HG03378 (cell line): ENCODE measurements around the gene CYTH1.

Source experiments
- ATAC-seq: cut with Tn5 transposase; IDR thresholded peaks from one replicate; pipeline ENCODE4 v1.9.1; 2021; ENCODE audit warnings: mild to moderate bottlenecking, moderate library complexity; ENCODE audit not compliant: unreplicated experiment

Gene CYTH1

GRCh38 chr17:78738278-78738677 is 43.8 kb downstream of the CYTH1 start:
- no peak for ATAC-seq

- no peak for ATAC-seq
Measured at GRCh38 chr17:78737332-78737731, 44.7 kb downstream of the CYTH1 start.

- ATAC-seq = no peak
Measured at GRCh38 chr17:78736526-78737079, 45.5 kb downstream of the CYTH1 start.

- no peak for ATAC-seq
Measured at GRCh38 chr17:78735832-78736525, 46.1 kb downstream of the CYTH1 start.

- no peak for ATAC-seq
Measured at GRCh38 chr17:78734793-78735641, 47.1 kb downstream of the CYTH1 start.

- no peak for ATAC-seq
Measured at GRCh38 chr17:78732354-78732753, 49.7 kb downstream of the CYTH1 start.

GRCh38 chr17:78731904-78732303 is 50.2 kb downstream of the CYTH1 start:
- ATAC-seq = no peak

- ATAC-seq = no peak
Measured at GRCh38 chr17:78729641-78730040, 52.4 kb downstream of the CYTH1 start.

GRCh38 chr17:78728495-78728894 is 53.6 kb downstream of the CYTH1 start:
- ATAC-seq = no peak

- ATAC-seq = no peak
Measured at GRCh38 chr17:78727476-78728229, 54.4 kb downstream of the CYTH1 start.

GRCh38 chr17:78727057-78727456 is 55.0 kb downstream of the CYTH1 start:
- ATAC-seq = no peak

GRCh38 chr17:78726513-78726912 is 55.6 kb downstream of the CYTH1 start:
- no peak for ATAC-seq

- no peak for ATAC-seq
Measured at GRCh38 chr17:78725448-78726021, 56.5 kb downstream of the CYTH1 start.

- ATAC-seq = no peak
Measured at GRCh38 chr17:78724999-78725398, 57.1 kb downstream of the CYTH1 start.

GRCh38 chr17:78724544-78724943 is 57.5 kb downstream of the CYTH1 start:
- no peak for ATAC-seq

GRCh38 chr17:78723957-78724356 is 58.1 kb downstream of the CYTH1 start:
- no peak for ATAC-seq

- ATAC-seq = no peak
Measured at GRCh38 chr17:78723001-78723796, 58.9 kb downstream of the CYTH1 start.

GRCh38 chr17:78722246-78722761 is 59.8 kb downstream of the CYTH1 start:
- no peak for ATAC-seq

- no peak for ATAC-seq
Measured at GRCh38 chr17:78719630-78720298, 62.3 kb downstream of the CYTH1 start.
